ENCODE data around the gene YTHDF1.
A peak's percentile ranks its signal among the peaks of the same experiment; 100 is the strongest.
"Not testable (repeated sequence)": the region's sequence is repeated elsewhere in the genome, so short reads cannot be mapped to it uniquely, and the experiment has no call there.

The YTHDF1 gene

GRCh38 chr20:63226042-63226943 is 10.4 kb upstream of the YTHDF1 start:
- no peak for DNase-seq (ENCODE audit: low spot score)

GRCh38 chr20:63225082-63225454 is 9.1 kb upstream of the YTHDF1 start:
- DNase-seq (ENCODE audit: low spot score) = no peak

- DNase-seq (ENCODE audit: low spot score) = peak; percentile 56
These were observed 8.6 kb upstream of the YTHDF1 start for GRCh38 chr20:63224412-63225081.

GRCh38 chr20:63223826-63224207 is 7.9 kb upstream of the YTHDF1 start:
- DNase-seq (ENCODE audit: low spot score) = no peak

GRCh38 chr20:63223121-63223825 is 7.3 kb upstream of the YTHDF1 start:
- DNase-seq (ENCODE audit: low spot score) = peak; percentile 57

GRCh38 chr20:63222541-63222940 is 6.6 kb upstream of the YTHDF1 start:
- no peak for DNase-seq (ENCODE audit: low spot score)

- DNase-seq (ENCODE audit: low spot score) = not testable (repeated sequence)
These were observed 5.6 kb upstream of the YTHDF1 start for GRCh38 chr20:63221400-63222053.

GRCh38 chr20:63220696-63221399 is 4.9 kb upstream of the YTHDF1 start:
- no peak for DNase-seq (ENCODE audit: low spot score)

- DNase-seq (ENCODE audit: low spot score) = no peak
These were observed 4.1 kb upstream of the YTHDF1 start for GRCh38 chr20:63219866-63220521.

- no peak for DNase-seq (ENCODE audit: low spot score)
These were observed 3.5 kb upstream of the YTHDF1 start for GRCh38 chr20:63219447-63219821.

GRCh38 chr20:63218701-63219446 is 2.9 kb upstream of the YTHDF1 start:
- no peak for DNase-seq (ENCODE audit: low spot score)

GRCh38 chr20:63217706-63218105 is 1.8 kb upstream of the YTHDF1 start:
- no peak for DNase-seq (ENCODE audit: low spot score)

- DNase-seq (ENCODE audit: low spot score) = no peak
These were observed 1.0 kb upstream of the YTHDF1 start for GRCh38 chr20:63216849-63217471.

- DNase-seq (ENCODE audit: low spot score) = peak; percentile 48
These were observed 560 bp downstream of the YTHDF1 start for GRCh38 chr20:63215101-63216040.

- no peak for DNase-seq (ENCODE audit: low spot score)
These were observed 1.4 kb downstream of the YTHDF1 start for GRCh38 chr20:63214514-63214913.

GRCh38 chr20:63212792-63213191 is 3.1 kb downstream of the YTHDF1 start:
- DNase-seq (ENCODE audit: low spot score) = no peak

GRCh38 chr20:63212393-63212730 is 3.6 kb downstream of the YTHDF1 start:
- no peak for DNase-seq (ENCODE audit: low spot score)

GRCh38 chr20:63210011-63210605 is 5.8 kb downstream of the YTHDF1 start:
- DNase-seq (ENCODE audit: low spot score) = no peak

All from cerebellar cortex (tissue), 1 donor.